HG03045 (cell line): ENCODE measurements around the gene MOK.
"Not testable (repeated sequence)": the region's sequence is repeated elsewhere in the genome, so short reads cannot be mapped to it uniquely, and the experiment has no call there.

ENCODE experiments used
- ATAC-seq: cut with Tn5 transposase; IDR thresholded peaks from one replicate; pipeline ENCODE4 v1.9.1; 2021; ENCODE audit warnings: mild to moderate bottlenecking, moderate library complexity; ENCODE audit not compliant: unreplicated experiment

MOK gene

GRCh38 chr14:102249981-102250380 is 55.0 kb downstream of the MOK start:
- ATAC-seq: no peak

DNA sequence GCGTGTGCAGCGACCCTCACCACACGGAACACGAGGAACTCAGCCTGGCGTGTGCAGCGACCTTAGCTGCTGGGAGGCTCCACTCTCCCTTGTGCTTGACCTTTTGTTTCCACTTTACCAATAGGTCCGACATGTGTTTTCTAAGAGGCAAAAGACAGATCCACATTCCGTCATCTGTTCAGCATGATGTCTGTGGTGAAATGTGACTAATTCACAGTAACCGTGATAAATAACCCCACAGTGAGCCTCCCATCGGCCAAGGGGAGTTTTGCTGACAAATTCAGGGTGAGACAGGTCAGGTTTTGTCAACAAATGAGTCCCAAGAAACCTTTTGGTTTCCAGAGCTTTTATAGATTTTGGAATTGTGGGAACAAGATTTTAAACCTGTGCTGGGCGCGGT is 55.9 kb downstream of the MOK start:
- ATAC-seq: no peak

DNA sequence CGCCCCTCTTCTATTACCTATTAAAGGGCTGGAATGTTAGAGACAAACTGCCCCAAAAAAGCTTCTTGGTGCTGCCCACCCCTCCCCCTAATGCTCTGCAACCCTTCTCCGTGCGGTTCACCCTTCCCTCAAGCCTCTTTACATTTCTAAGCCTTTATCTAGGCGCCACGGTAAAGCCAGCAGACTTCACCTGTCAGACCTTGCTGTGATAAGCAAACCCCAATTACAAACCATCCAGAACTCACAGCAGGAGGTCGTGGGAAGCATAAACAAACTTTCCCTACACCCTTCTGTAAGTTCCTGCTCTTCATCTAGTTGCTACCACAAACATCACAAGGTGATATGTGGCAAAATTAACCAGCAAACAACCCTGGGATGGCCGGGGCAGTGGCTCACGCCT is 56.8 kb downstream of the MOK start:
- no peak for ATAC-seq

GRCh38 chr14:102246071-102246470 is 58.9 kb downstream of the MOK start:
- no peak for ATAC-seq

- not testable (repeated sequence) for ATAC-seq
Measured at GRCh38 chr14:102243795-102244194, 61.2 kb downstream of the MOK start.

- no peak for ATAC-seq
Measured at GRCh38 chr14:102241147-102241546, 63.8 kb downstream of the MOK start.

GRCh38 chr14:102240481-102240880 is 64.5 kb downstream of the MOK start:
- not testable (repeated sequence) for ATAC-seq

GRCh38 chr14:102239231-102239630 is 65.7 kb downstream of the MOK start:
- no peak for ATAC-seq

GRCh38 chr14:102238766-102239165 is 66.2 kb downstream of the MOK start:
- no peak for ATAC-seq

- no peak for ATAC-seq
Measured at GRCh38 chr14:102238131-102238530, 66.8 kb downstream of the MOK start.

GRCh38 chr14:102236026-102236425 is 68.9 kb downstream of the MOK start:
- no peak for ATAC-seq

GRCh38 chr14:102235275-102235897 is 69.6 kb downstream of the MOK start:
- no peak for ATAC-seq

- ATAC-seq: no peak
Measured at GRCh38 chr14:102234331-102235264, 70.4 kb downstream of the MOK start.

GRCh38 chr14:102233081-102233480 is 71.9 kb downstream of the MOK start:
- ATAC-seq: no peak

DNA sequence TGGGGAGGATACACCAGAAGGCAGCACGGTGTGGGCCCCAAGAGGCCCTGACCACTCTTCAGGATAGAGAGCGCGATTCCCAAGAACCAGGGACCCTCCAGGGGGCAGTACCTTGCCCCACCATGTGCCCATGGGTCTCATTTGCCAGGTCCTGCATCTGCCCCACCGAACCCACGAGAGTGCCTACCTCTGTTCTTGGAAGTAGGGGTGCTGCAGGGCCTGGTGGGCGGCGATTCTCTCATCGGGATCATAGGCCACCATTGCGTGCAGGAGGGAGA is 72.7 kb downstream of the MOK start:
- ATAC-seq: no peak

GRCh38 chr14:102231476-102232347 is 73.3 kb downstream of the MOK start:
- no peak for ATAC-seq

DNA sequence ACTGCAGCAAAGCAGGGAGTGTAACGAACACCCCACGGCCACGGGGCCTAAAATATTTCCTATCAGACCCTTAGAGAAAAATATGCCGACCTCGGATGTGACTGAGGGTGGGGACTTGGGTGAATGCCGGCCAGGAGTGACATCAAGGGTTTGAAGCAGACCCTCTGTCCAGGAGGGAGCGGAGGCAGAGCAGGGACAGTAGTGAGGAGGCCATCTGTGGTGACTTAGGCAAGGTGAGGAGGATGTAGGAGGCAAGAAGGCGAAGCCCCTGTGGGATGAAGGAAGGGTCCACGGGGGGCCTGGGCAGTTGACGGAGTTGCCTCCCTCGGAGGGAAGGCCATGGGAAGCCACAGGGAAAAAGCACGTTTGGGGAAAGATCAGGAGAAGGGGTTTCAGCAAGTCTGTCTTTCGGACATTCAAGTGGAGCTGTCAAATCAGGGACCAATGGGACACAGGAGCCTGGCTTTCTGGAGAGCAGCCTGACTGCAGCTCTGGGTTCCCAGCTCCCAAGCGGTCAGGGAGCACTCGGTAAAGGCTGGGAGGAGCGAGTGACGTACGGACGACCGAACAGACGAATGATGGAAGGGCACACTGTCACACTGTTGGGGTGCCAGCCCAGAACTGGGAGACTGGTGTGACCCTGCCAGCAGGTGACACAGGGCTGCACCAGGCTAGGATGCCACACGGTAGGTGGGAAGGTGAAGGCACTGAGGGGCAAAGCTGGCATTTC is 74.3 kb downstream of the MOK start:
- ATAC-seq: no peak

GRCh38 chr14:102229739-102230092 is 75.2 kb downstream of the MOK start:
- ATAC-seq: no peak

DNA sequence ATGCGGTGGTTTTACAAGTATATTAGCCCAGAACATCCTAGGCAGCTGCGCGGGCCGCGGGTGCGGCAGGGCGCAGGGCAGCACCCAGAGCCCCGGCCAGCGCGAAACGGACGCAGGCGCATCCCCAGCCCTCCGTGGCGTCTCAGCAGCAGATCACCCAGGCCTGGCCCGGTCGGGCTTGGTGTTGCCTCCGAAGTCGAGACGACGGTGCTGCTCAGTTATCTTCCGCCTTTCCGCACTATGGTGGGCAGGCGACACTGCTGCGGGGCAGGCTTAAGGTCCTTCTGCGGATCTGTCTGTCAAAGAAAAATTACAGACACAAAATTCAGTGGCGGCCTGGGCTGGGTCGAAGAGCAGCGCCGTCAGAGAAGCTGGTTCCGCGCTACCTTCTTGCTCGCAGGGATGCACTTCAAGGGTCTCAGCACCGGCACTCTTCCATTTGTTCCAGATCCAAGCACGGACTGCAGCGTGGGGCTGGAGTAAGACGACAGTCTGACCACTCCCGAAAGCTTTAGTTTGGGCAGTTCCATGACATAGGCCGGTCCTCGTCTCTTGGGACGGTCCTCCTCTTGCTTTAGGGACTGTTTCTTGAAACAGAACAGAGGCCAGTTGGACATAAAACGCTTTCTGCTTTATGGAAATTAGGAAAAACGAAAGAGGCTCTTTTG is 75.8 kb downstream of the MOK start:
- ATAC-seq: no peak

DNA sequence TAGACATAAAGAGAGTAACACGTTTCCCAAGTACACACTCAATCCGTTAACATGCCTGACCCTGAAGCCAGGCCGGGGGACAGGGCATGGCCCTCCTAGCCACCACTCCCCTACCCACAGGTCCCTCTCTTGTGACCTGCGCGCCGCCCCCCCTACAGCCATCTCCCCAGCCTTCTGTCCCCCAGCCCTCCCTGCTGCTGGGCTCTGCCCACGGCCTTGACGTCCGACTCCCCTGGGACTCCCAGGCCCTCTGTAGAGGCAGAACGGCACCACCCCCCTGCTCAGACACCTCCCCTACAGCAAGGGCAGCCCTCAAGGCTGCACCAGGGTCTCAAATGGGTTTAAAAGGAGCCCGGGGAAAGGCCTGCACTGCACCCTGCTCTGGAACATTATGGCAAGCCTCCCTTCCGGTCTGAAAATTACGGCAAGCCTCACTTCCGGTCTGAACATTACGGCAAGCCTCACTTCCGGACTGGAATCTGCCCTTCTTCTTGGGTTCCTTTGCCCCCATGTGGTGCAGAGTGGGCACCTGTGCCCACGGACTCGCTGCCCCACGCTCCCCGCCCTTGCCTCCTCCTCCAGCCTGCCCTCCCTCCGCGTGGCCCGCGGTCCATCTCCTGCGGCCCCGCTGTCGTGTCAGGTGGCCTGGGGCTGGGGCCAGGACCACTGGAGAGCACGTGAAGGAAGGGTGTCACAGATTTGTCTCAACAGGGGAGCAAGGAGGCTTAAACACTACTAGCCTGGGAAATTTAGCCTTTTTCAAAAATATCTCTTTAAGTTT is 77.6 kb downstream of the MOK start:
- no peak for ATAC-seq
